Measurements from ENCODE around the gene TRUB1.

DNA sequence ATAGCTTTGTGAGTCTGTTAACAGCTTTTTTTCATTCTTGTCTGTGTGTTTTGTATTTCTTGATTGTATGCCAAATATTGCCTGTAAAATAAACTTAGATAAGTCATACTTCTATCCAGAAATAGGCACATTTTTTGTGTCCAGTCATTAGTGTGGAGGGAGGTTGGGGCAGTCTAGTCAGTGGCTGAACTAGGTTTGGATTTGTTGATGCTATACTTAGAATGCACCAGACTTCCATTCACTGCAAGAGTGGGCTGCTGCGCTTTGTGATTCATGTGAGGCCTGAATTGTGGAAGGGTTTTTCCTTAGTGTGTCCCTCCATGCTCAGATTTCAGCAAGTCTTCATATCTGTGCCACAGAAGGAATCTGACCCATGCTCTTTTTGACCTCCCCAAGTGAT lies 50.0 kb downstream of the TRUB1 start:
- TF ChIP-seq, protein P1, sequence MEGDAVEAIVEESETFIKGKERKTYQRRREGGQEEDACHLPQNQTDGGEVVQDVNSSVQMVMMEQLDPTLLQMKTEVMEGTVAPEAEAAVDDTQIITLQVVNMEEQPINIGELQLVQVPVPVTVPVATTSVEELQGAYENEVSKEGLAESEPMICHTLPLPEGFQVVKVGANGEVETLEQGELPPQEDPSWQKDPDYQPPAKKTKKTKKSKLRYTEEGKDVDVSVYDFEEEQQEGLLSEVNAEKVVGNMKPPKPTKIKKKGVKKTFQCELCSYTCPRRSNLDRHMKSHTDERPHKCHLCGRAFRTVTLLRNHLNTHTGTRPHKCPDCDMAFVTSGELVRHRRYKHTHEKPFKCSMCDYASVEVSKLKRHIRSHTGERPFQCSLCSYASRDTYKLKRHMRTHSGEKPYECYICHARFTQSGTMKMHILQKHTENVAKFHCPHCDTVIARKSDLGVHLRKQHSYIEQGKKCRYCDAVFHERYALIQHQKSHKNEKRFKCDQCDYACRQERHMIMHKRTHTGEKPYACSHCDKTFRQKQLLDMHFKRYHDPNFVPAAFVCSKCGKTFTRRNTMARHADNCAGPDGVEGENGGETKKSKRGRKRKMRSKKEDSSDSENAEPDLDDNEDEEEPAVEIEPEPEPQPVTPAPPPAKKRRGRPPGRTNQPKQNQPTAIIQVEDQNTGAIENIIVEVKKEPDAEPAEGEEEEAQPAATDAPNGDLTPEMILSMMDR (IDR thresholded peaks at IDR 0.05), result no peak
- TF ChIP-seq POLR2AphosphoS5 (IDR thresholded peaks at IDR 0.05) (no peak), POLR2A (IDR thresholded peaks at IDR 0.05) (no peak)

Data from breast epithelium (tissue), 3 donors.